Esophagus squamous epithelium (tissue), 5 donors: ENCODE measurements around the gene MBTD1. TPM values are rescaled to one million over a fixed set of nuclear protein-coding genes. Genes with fewer than 3 reads are reported as not detected.

Source experiments
- DNase-seq: peaks from one replicate; lab custom pipeline; 2025; lab: John Stamatoyannopoulos, UW
- H3K27ac ChIP-seq, 4 donors: fragments of 200-600 bp; sonication (generic); one replicate each; pipeline ENCODE4 v1.5.1; 2016 to 2019; ENCODE audit warnings: mild to moderate bottlenecking in 1 of 4
- H3K27me3 ChIP-seq, 4 donors: fragments of 200-600 bp; sonication (generic); 1 replicate in 3 of 4; 2 replicates in 1 of 4; pipeline versions ENCODE4 v1.5.1 to v1.6.0; 2017 to 2021; ENCODE audit warnings: antibody characterized with exemption in 1 of 4
- H3K36me3 ChIP-seq, 3 donors: fragments of 200-600 bp; sonication (generic); one replicate each; pipeline ENCODE4 v1.5.1; 2016 to 2019
- H3K4me1 ChIP-seq, 3 donors: fragments of 200-600 bp; sonication (generic); one replicate each; pipeline ENCODE4 v1.5.1; 2017 to 2019
- H3K4me3 ChIP-seq, 4 donors: fragments of 200-600 bp; sonication (generic); 1 replicate in 3 of 4; 2 replicates in 1 of 4; pipeline ENCODE4 v1.5.1; 2016 to 2019; ENCODE audit warnings: mild to moderate bottlenecking in 2 of 4, moderate library complexity in 1 of 4
- H3K9me3 ChIP-seq, 3 donors: fragments of 200-600 bp; sonication (generic); one replicate each; pipeline ENCODE4 v1.5.1; 2016 to 2019
- CTCF ChIP-seq, 6 experiments: fragments of 450-650 bp in 4 of 6; fragments of 200-600 bp in 2 of 6; sonication (generic) in 2 of 6; IDR thresholded peaks; one replicate each; pipeline ENCODE4 v1.5.1; 2016 to 2019; ENCODE audit warnings: antibody characterized with exemption in 6 of 6, mild to moderate bottlenecking in 4 of 6, moderate library complexity in 4 of 6
- POLR2A ChIP-seq, 4 donors: fragments of 450-650 bp; IDR thresholded peaks; one replicate each; pipeline ENCODE4 v1.6.1; 2017; ENCODE audit warnings: antibody characterized with exemption in 4 of 4, mild to moderate bottlenecking in 4 of 4, moderate library complexity in 3 of 4
- WGBS, 2 donors: methylation state at CpG; one replicate each; pipeline ENCODE4 v1.1.5; 2018; 5-methylcytosine and 5-hydroxymethylcytosine counted together
- intact Hi-C: fragments of 100-400 bp; cut with DNase I; formaldehyde crosslinking; loops from one replicate; pipeline ENCODE4 v1.15.0; 2022
- total RNA-seq, 4 donors: library from RNA; depleted of rRNA; stranded (reverse); fragments of >200 nt; gene quantifications; one replicate each; pipeline ENCODE4 v1.1.0, GENCODE V29; 2016
- donor health status: DM: yes; HTN: yes; CAD: no.

Gene MBTD1
- total RNA-seq, 4 donors from 2014 or later = 6.1 to 21.4 (median 9.4) TPM

GRCh38 chr17:51166987-51167931 lies 92.6 kb downstream of the MBTD1 start:
- peak; percentile 51 to 73 (median 60) for TF ChIP-seq CTCF (IDR thresholded peaks at IDR 0.05)
- no peak for TF ChIP-seq POLR2A (IDR thresholded peaks at IDR 0.05)
- intact Hi-C loops = no loop called here
- Histone ChIP-seq H3K4me1 (peaks cover 7 to 31% (median 12%) of the 10 kb centered on the region in 3 donors), H3K36me3 (peaks cover 7 to 59% (median 28%) of the 10 kb centered on the region in 3 donors), H3K4me3 (peak overlapping the region; percentile 79 to 96 (median 89)), H3K9me3 (no peaks in the 10 kb centered on the region), H3K27me3 (no peaks in the 10 kb centered on the region), H3K27ac (peak overlapping the region; percentile 92 to 98 (median 96))
- WGBS, 2 donors = 34 to 50% methylated on average over 9 to 10 of the region's 42 CpGs
- no peak for DNase-seq

GRCh38 chr17:51166198-51166986 lies 93.5 kb downstream of the MBTD1 start, which contains the start of gene NME2:
Gene NME2 (plus strand): TSS chr17:51166411. CDS start chr17:51166831, 420 bp downstream.
- peak; percentile 32 for DNase-seq
- intact Hi-C loops = no loop called here
- Histone ChIP-seq H3K36me3 (peaks cover under 1 to 59% (median 20%) of the 10 kb centered on the region in 3 donors), H3K9me3 (no peaks in the 10 kb centered on the region), H3K4me1 (peaks cover 7 to 31% (median 12%) of the 10 kb centered on the region in 3 donors), H3K27me3 (no peaks in the 10 kb centered on the region), H3K4me3 (peak within 1 kb of the TSS; percentile 79 to 96 (median 89)), H3K27ac (peak within 1 kb of the TSS; percentile 92 to 98 (median 96))
- TF ChIP-seq CTCF (IDR thresholded peaks at IDR 0.05) (no peak), POLR2A (IDR thresholded peaks at IDR 0.05) (peak in 3 of 4 donors; percentile 4 to 71 (median 54))
- WGBS, 2 donors = 0 to 2% methylated on average over 6 to 10 of the region's 98 CpGs

GRCh38 chr17:51165680-51166197 lies 94.1 kb downstream of the MBTD1 start:
- H3K36me3 ChIP-seq = peaks cover 0 to 59% (median 19%) of the 10 kb centered on the region in 3 donors
- H3K27me3 ChIP-seq = no peaks in the 10 kb centered on the region
- H3K4me3 ChIP-seq = peak overlapping the region; percentile 79 to 96 (median 89)
- H3K27ac ChIP-seq = peak overlapping the region; percentile 92 to 98 (median 96)
- 3 to 4% methylated on average over 14 to 19 of the region's 21 CpGs for WGBS, 2 donors
- no peak for TF ChIP-seq CTCF (IDR thresholded peaks at IDR 0.05)
- no peak for TF ChIP-seq POLR2A (IDR thresholded peaks at IDR 0.05)
- no peak for DNase-seq
- H3K4me1 ChIP-seq = peaks cover 7 to 31% (median 12%) of the 10 kb centered on the region in 3 donors
- intact Hi-C loops = no loop called here
- H3K9me3 ChIP-seq = no peaks in the 10 kb centered on the region

- peaks cover 7 to 31% (median 12%) of the 10 kb centered on the region in 3 donors for H3K4me1 ChIP-seq
- no peak for DNase-seq
- 58 to 87% methylated on average over 9 of the region's 16 CpGs for WGBS, 2 donors
- no peaks in the 10 kb centered on the region for H3K9me3 ChIP-seq
- TF ChIP-seq CTCF (IDR thresholded peaks at IDR 0.05) (no peak), POLR2A (IDR thresholded peaks at IDR 0.05) (no peak)
- H3K4me3 ChIP-seq = peak overlapping the region in 3 of 4 donors; percentile 86 to 96 (median 92)
- peaks cover 0 to 59% (median 18%) of the 10 kb centered on the region in 3 donors for H3K36me3 ChIP-seq
- no peaks in the 10 kb centered on the region for H3K27me3 ChIP-seq
- intact Hi-C loops = no loop called here
- H3K27ac ChIP-seq = peak overlapping the region; percentile 92 to 98 (median 96)
These were observed 94.8 kb downstream of the MBTD1 start for GRCh38 chr17:51164911-51165679.
